Calu3 (cell line): ENCODE data around the gene SLC22A31. TPM values are rescaled to one million over a fixed set of nuclear protein-coding genes. Genes with fewer than 3 reads are reported as not detected.

Experiments
- BruUV-seq: library from RNA; stranded (reverse); fragments of 400-500 nt; replicated peaks from 2 replicates; lab custom pipeline; 2021; lab: Mats Ljungman, UMichigan
- CTCF ChIA-PET: fragments of 300-600 bp; sonication (Branson Sonifier 250); formaldehyde crosslinking; loops from one replicate; lab custom pipeline; 2022; ENCODE audit warnings: antibody characterized with exemption; lab: Charles Lee
- DNase-seq: peaks from one replicate; pipeline ENCODE4 v3.0.0; 2022
- H3K27ac Mint-ChIP-seq: one replicate; pipeline ENCODE4 v1.8.0; 2022; ENCODE audit warnings: mixed read lengths; ENCODE audit not compliant: unreplicated experiment
- H3K27me3 Mint-ChIP-seq: one replicate; pipeline ENCODE4 v1.8.0; 2022; ENCODE audit warnings: mixed read lengths; ENCODE audit not compliant: unreplicated experiment
- H3K36me3 Mint-ChIP-seq: one replicate; pipeline ENCODE4 v1.8.0; 2022; ENCODE audit warnings: mild to moderate bottlenecking, moderate library complexity, mixed read lengths; ENCODE audit not compliant: insufficient read depth, unreplicated experiment
- H3K4me1 Mint-ChIP-seq: one replicate; pipeline ENCODE4 v1.8.0; 2022; ENCODE audit warnings: mild to moderate bottlenecking, low read depth, mixed read lengths; ENCODE audit not compliant: unreplicated experiment
- H3K4me3 Mint-ChIP-seq: one replicate; pipeline ENCODE4 v1.8.0; 2022; ENCODE audit warnings: mild to moderate bottlenecking, low read depth, moderate library complexity, mixed read lengths; ENCODE audit not compliant: unreplicated experiment
- H3K9me3 Mint-ChIP-seq: one replicate; pipeline ENCODE4 v1.8.0; 2022; ENCODE audit warnings: low read depth, mixed read lengths; ENCODE audit not compliant: unreplicated experiment
- CTCF ChIP-seq: fragments of 200-600 bp; IDR thresholded peaks from one replicate; pipeline ENCODE4 v1.8.0; 2022; ENCODE audit warnings: antibody characterized with exemption; ENCODE audit not compliant: unreplicated experiment
- intact Hi-C: fragments of 100-400 bp; cut with micrococcal nuclease; formaldehyde crosslinking; loops from one replicate; pipeline ENCODE4 v1.10.0; 2022; ENCODE audit not compliant: unreplicated experiment
- total RNA-seq: library from RNA; stranded (reverse); gene quantifications from 2 replicates; pipeline ENCODE4 v1.2.3, GENCODE V29; 2022

SLC22A31 gene
- total RNA-seq, 1 experiment from 2014 or later = 0.52 TPM

DNA sequence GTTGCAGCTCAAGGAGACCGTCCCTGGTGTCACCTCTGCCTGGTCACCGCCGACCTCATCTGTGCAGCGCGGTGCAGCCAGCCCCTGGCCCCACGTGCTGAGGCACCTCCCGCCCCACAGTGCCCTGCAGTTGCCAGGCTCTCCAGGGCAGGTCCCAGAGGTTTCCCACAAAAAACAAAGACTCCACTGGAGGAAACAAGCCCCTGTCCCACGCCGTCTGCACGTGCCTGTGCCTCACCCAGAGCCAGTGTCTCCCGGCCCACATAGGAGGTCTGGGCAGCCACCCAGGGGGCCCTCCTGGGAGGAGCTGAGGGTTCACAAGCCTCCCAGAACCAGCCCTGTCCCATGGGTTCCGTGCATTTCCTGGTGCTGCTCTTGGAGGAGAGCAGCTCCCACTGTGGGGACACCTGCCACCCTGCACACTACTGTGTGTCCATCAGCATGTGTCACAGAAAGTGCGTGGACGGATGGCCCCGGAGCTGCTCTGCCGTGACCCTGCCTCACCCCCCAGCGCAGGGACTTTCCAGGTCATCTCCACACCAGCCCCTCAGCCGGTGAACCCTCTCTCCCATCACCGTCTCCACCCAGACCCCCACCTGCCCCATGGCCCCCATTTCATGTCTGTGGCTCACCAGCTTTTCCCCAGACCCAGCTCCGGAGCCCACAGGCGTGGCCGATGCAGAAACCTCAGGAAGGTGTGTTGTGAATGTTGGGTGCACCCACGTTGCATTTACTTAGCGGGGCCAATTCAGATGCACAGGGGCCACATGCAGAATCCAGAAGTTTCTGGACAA is 45.8 kb downstream of the SLC22A31 start:
- BruUV-seq = no TSS peak
- H3K27ac Mint-ChIP-seq = peak overlapping the region; percentile 45
- no peak for TF ChIP-seq CTCF
- H3K9me3 Mint-ChIP-seq = peaks cover 3% of the 10 kb centered on the region
- intact Hi-C loops = no loop called here
- H3K4me3 Mint-ChIP-seq = peak overlapping the region; percentile 14
- H3K36me3 Mint-ChIP-seq = peaks cover 61% of the 10 kb centered on the region
- no peak for DNase-seq
- H3K4me1 Mint-ChIP-seq = peaks cover 6% of the 10 kb centered on the region
- CTCF ChIA-PET = no interaction called here
- peaks cover 32% of the 10 kb centered on the region for H3K27me3 Mint-ChIP-seq

DNA sequence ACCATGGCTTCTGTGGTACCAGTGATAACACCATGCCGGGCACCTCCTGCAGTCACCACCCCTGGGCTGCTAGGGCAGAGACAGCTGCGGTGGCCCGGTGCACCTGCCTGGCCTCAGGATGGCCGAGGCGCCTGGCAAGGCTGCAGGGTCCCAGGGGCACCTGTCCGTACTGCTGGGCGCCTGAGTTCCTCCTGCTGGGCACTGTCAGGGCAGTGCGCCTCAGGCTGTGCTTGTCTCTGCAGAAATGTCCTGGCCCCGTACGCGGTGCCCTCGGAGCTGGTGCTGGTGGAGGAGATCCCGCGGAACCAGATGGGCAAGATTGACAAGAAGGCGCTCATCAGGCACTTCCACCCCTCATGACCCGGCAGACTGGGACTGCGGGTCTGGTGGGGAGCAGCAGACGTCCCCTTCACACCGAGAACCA is 46.5 kb downstream of the SLC22A31 start:
- Mint-ChIP-seq H3K4me1 (peaks cover 6% of the 10 kb centered on the region), H3K27ac (peak overlapping the region; percentile 45), H3K36me3 (peaks cover 67% of the 10 kb centered on the region), H3K9me3 (peaks cover 10% of the 10 kb centered on the region), H3K27me3 (peaks cover 32% of the 10 kb centered on the region), H3K4me3 (no peak overlapping the region)
- no TSS peak for BruUV-seq
- CTCF ChIA-PET = no interaction called here
- peak; percentile 45 for DNase-seq
- no peak for TF ChIP-seq CTCF
- intact Hi-C loops = no loop called here

DNA sequence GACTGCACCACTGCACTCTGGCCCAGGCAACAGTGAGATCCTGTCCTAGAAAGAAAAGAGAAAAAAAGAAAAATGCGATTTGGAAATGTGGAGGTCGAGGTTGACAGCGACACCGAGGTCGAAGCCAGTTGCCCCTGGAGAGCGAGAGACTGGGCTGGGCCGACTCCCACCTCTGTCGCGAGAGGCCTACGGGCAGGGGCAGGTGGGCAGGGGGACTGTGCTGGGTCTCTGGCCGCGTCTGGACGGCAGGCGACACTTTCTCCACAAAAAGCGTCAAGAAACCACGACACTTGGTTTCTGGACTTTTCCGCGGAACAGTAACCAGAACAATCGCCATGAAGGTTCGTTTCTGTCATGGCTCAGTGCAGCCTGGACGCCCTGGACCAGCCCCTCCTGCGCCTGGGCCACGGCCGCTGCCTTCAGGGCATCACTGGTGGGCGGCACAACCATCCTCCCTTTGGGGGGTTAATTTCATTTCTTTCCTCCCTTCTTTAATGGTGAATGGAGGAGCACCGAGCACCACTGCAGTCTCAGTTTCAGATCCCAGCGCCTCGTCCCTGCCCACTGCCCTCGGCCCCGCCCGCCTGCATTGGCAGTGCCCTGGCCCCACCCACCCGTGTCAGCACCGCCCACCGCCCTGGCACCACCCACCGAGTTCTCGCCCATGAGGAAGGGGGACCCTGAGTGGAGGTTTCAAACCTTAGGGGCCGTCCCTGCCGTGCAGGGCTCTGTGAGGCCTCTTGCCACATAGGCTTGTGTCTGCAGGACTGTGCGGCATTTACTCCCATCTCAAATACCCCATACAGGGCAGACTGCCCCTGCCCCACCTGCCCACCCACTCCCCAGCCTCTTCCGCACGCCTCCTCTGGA is 47.3 kb downstream of the SLC22A31 start:
- Mint-ChIP-seq H3K27ac (no peak overlapping the region), H3K36me3 (peaks cover 67% of the 10 kb centered on the region), H3K4me3 (no peak overlapping the region), H3K4me1 (peaks cover 6% of the 10 kb centered on the region), H3K9me3 (peaks cover 13% of the 10 kb centered on the region), H3K27me3 (peaks cover 32% of the 10 kb centered on the region)
- intact Hi-C loops = no loop called here
- DNase-seq = no peak
- no peak for TF ChIP-seq CTCF
- CTCF ChIA-PET = no interaction called here
- no TSS peak for BruUV-seq

- intact Hi-C loops = no loop called here
- CTCF ChIA-PET = no interaction called here
- no peak for TF ChIP-seq CTCF
- Mint-ChIP-seq H3K9me3 (peaks cover 13% of the 10 kb centered on the region), H3K36me3 (peaks cover 61% of the 10 kb centered on the region), H3K4me3 (no peak overlapping the region), H3K27ac (no peak overlapping the region), H3K27me3 (peaks cover 20% of the 10 kb centered on the region), H3K4me1 (peaks cover 6% of the 10 kb centered on the region)
- DNase-seq = no peak
- no TSS peak for BruUV-seq
Observed at GRCh38 chr16:89150981-89151380, 49.4 kb downstream of the SLC22A31 start.
